HCT116 (cell line): ENCODE results near the gene IREB2. TPM values are rescaled to one million over a fixed set of nuclear protein-coding genes. Genes with fewer than 3 reads are reported as not detected.

Source experiments
- ATAC-seq: fragments of 200-7000 bp; cut with Tn5 transposase; 2 replicates; pipeline ENCODE4 v1.9.1; 2020; ENCODE audit warnings: mild to moderate bottlenecking, moderate library complexity
- BruUV-seq: library from RNA; stranded (reverse); fragments of 400-500 nt; replicated peaks from 2 replicates; lab custom pipeline; 2021; lab: Mats Ljungman, UMichigan
- CTCF ChIA-PET: fragments of 300-600 bp; sonication (Branson Sonifier 250); formaldehyde crosslinking; loops from one replicate; lab custom pipeline; 2021; ENCODE audit warnings: antibody characterized with exemption; lab: Charles Lee
- POLR2A ChIA-PET: fragments of 300-600, 350-600 bp; sonication (Branson Sonifier 250); formaldehyde crosslinking; loops from one replicate; lab custom pipeline; 2021; ENCODE audit warnings: antibody characterized with exemption; lab: Charles Lee
- RAD21 ChIA-PET, 2 experiments: fragments of 300-600 bp; sonication (Branson Sonifier 250); formaldehyde crosslinking; loops; one replicate each; lab custom pipeline; 2023; ENCODE audit warnings: low total read pairs in 2 of 2; ENCODE audit not compliant: uncharacterized antibody in 2 of 2, unreplicated experiment in 2 of 2, low non-redundant PET in 1 of 2; lab: Charles Lee
- DNase-seq: peaks from one replicate; pipeline ENCODE4 v3.0.0-alpha.2; 2010; ENCODE audit warnings: low read depth, low spot score
- H2AFZ ChIP-seq: fragments of 200-600 bp; shearing (Covaris generic), sonication (generic); 2 replicates; pipeline ENCODE4 v1.6.1; 2017; ENCODE audit warnings: low read depth, mixed run types, mixed read lengths, antibody characterized with exemption, low read length; ENCODE audit not compliant: poor library complexity, severe bottlenecking
- H3K27ac ChIP-seq: 2 replicates; pipeline ENCODE4 v1.5.1; 2012; ENCODE audit warnings: low read depth, low read length
- H3K27me3 ChIP-seq: fragments of 200-600 bp; sonication (generic); 2 replicates; pipeline ENCODE4 v1.6.1; 2016; ENCODE audit warnings: mixed run types, low read length, mixed read lengths; ENCODE audit not compliant: insufficient read depth
- H3K36me3 ChIP-seq, 2 experiments: fragments of 200-500 bp in 1 of 2; fragments of 200-600 bp in 1 of 2; sonication (Bioruptor generic) in 1 of 2; sonication (generic) in 1 of 2; 2 replicates each; pipeline versions ENCODE4 v1.5.1 to v1.6.1; 2014 to 2016; ENCODE audit warnings: low read length in 2 of 2, inconsistent platforms in 1 of 2, mixed read lengths in 1 of 2, mixed run types in 1 of 2; ENCODE audit not compliant: insufficient read depth in 2 of 2, control insufficient read depth in 1 of 2
- H3K4me1 ChIP-seq, 2 experiments: fragments of 200-600 bp in 1 of 2; sonication (generic) in 1 of 2; 2 replicates each; pipeline versions ENCODE4 v1.5.1 to v1.6.1; 2012 to 2017; ENCODE audit warnings: low read length in 2 of 2, inconsistent platforms in 1 of 2, mild to moderate bottlenecking in 1 of 2, mixed read lengths in 1 of 2, mixed run types in 1 of 2, moderate library complexity in 1 of 2; ENCODE audit not compliant: insufficient read depth in 2 of 2, control insufficient read depth in 1 of 2
- H3K4me2 ChIP-seq: fragments of 200-600 bp; sonication (generic); 2 replicates; pipeline ENCODE4 v1.6.1; 2017; ENCODE audit warnings: mixed run types, low read length, mixed read lengths
- H3K4me3 ChIP-seq, 2 experiments: fragments of 200-600 bp in 1 of 2; sonication (generic) in 1 of 2; replicated peaks in 1 of 2; 2 replicates each; pipeline ENCODE4 v1.5.1; 2011 to 2016; ENCODE audit warnings: low read length in 2 of 2, control low read depth in 1 of 2, low read depth in 1 of 2, mild to moderate bottlenecking in 1 of 2, mixed read lengths in 1 of 2, mixed run types in 1 of 2
- H3K79me2 ChIP-seq: fragments of 200-600 bp; sonication (generic); 2 replicates; pipeline ENCODE4 v1.6.1; 2017; ENCODE audit warnings: mild to moderate bottlenecking, mixed run types, low read length, moderate library complexity, mixed read lengths; ENCODE audit not compliant: insufficient read depth
- H3K9ac ChIP-seq: fragments of 200-600 bp; sonication (generic); 2 replicates; pipeline ENCODE4 v1.6.1; 2016; ENCODE audit warnings: low read length, mixed read lengths
- H3K9me2 ChIP-seq: fragments of 200-600 bp; sonication (generic), shearing (Covaris generic); 2 replicates; pipeline ENCODE4 v1.6.1; 2017; ENCODE audit warnings: mixed run types, mild to moderate bottlenecking, moderate library complexity; ENCODE audit not compliant: insufficient read depth
- H3K9me3 ChIP-seq, 2 experiments: fragments of 200-500 bp in 1 of 2; fragments of 200-600 bp in 1 of 2; sonication (Bioruptor generic) in 1 of 2; sonication (generic) in 1 of 2; 2 replicates each; pipeline ENCODE4 v1.6.1; 2014 to 2017; ENCODE audit warnings: low read length in 2 of 2, mixed read lengths in 2 of 2, inconsistent platforms in 1 of 2, low read depth in 1 of 2, mild to moderate bottlenecking in 1 of 2, mixed run types in 1 of 2, moderate library complexity in 1 of 2; ENCODE audit not compliant: control insufficient read depth in 1 of 2, insufficient read depth in 1 of 2
- H4K20me1 ChIP-seq: fragments of 200-600 bp; sonication (generic), shearing (Covaris generic); 2 replicates; pipeline ENCODE4 v1.6.1; 2017; ENCODE audit warnings: mixed run types, mild to moderate bottlenecking, moderate library complexity; ENCODE audit not compliant: insufficient read depth
- CEBPB ChIP-seq: IDR thresholded peaks from 2 replicates; pipeline ENCODE4 v1.6.1; 2012; ENCODE audit warnings: low read depth
- EZH2phosphoT487 ChIP-seq: fragments of 200-600 bp; IDR thresholded peaks from 2 replicates; pipeline ENCODE4 v1.6.1; 2018; ENCODE audit warnings: antibody characterized with exemption, borderline replicate concordance
- FOSL1 ChIP-seq: IDR thresholded peaks from 2 replicates; pipeline ENCODE4 v1.6.1; 2012; ENCODE audit warnings: low read depth
- JUND ChIP-seq: IDR thresholded peaks from 2 replicates; pipeline ENCODE4 v1.6.1; 2012
- POLR2A ChIP-seq: IDR thresholded peaks from 2 replicates; pipeline ENCODE4 v1.7.0; 2011; ENCODE audit warnings: borderline replicate concordance; ENCODE audit not compliant: insufficient read depth, insufficient read length; ENCODE audit errors: extremely low read depth
- POLR2AphosphoS5 ChIP-seq: IDR thresholded peaks from 2 replicates; pipeline ENCODE4 v1.6.1; 2011; ENCODE audit warnings: mild to moderate bottlenecking, low read depth, low read length, moderate library complexity
- SIN3A ChIP-seq: IDR thresholded peaks from 2 replicates; pipeline ENCODE4 v1.6.1; 2012; ENCODE audit warnings: low read depth
- YY1 ChIP-seq: IDR thresholded peaks from 2 replicates; pipeline ENCODE4 v1.6.1; 2011; ENCODE audit warnings: low read length, low read depth, moderate library complexity, mild to moderate bottlenecking; ENCODE audit not compliant: insufficient replicate concordance; ENCODE audit errors: extremely low read depth
- intact Hi-C: fragments of 100-400 bp; cut with micrococcal nuclease; formaldehyde crosslinking; loops from 2 replicates; pipeline ENCODE4 v1.10.0; 2022
- total RNA-seq: library from RNA; stranded (reverse); gene quantifications from one replicate; pipeline ENCODE4 v1.2.1, GENCODE V29; 2021; ENCODE audit not compliant: unreplicated experiment
- TF ChIP-seq, protein P1 (sequence below), 3 experiments: fragments of 200-600 bp in 1 of 3; sonication (generic) in 1 of 3; IDR thresholded peaks in 2 of 3; conservative IDR thresholded peaks in 1 of 3; 2 replicates each; pipeline ENCODE4 v1.5.1; 2012 to 2017; ENCODE audit warnings: low read depth in 2 of 3, low read length in 2 of 3, antibody characterized with exemption in 1 of 3, borderline replicate concordance in 1 of 3, control low read depth in 1 of 3, mild to moderate bottlenecking in 1 of 3, mixed read lengths in 1 of 3, mixed run types in 1 of 3, moderate library complexity in 1 of 3; ENCODE audit not compliant: insufficient read depth in 1 of 3
- TF ChIP-seq, protein P2 (sequence below): IDR thresholded peaks from 2 replicates; pipeline ENCODE4 v1.6.1; 2012
- TF ChIP-seq, protein P3 (sequence below): IDR thresholded peaks from 2 replicates; pipeline ENCODE4 v1.6.1; 2012; ENCODE audit warnings: low read depth
- TF ChIP-seq, protein P4 (sequence below): IDR thresholded peaks from 2 replicates; pipeline ENCODE4 v1.6.1; 2011; ENCODE audit warnings: mild to moderate bottlenecking, low read length, moderate library complexity; ENCODE audit not compliant: insufficient replicate concordance; ENCODE audit errors: extremely low read depth

The IREB2 gene
- total RNA-seq, 1 experiment from 2014 or later: 57.6 TPM

DNA sequence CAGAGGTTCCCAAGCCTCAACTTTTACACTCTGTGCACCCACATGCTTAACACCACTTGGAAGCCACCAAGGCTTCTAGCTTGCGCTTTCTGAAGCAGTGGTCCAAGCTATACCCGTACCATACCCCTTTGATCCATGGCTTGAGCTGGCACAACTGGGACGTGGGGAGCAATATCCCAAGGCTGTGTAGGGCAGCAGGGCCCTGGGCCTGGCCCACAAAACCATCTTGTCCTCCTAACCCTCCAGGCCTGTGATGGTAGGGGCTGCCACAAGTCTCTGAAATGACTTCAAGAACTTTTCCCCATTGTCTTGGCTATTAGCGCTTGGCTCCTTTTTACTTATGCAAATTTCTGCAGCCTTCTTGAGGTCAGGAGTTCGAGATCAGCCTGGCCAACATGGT, 86.2 kb downstream of the IREB2 start:
- Histone ChIP-seq H3K9ac (no peak overlapping the region), H3K4me2 (no peak overlapping the region), H3K27ac (no peak overlapping the region), H4K20me1 (no peaks in the 10 kb centered on the region), H2AFZ (no peak overlapping the region), H3K36me3 (no peaks in the 10 kb centered on the region), H3K4me1 (no peaks in the 10 kb centered on the region), H3K4me3 (no peak overlapping the region), H3K27me3 (no peaks in the 10 kb centered on the region), H3K79me2 (no peaks in the 10 kb centered on the region), H3K9me3 (peaks cover 0 to 3% of the 10 kb centered on the region in 2 experiments; a peak in 2 of 4 replicates), H3K9me2 (no peaks in the 10 kb centered on the region)
- TF ChIP-seq SIN3A (no peak), POLR2A (no peak), FOSL1 (no peak), POLR2AphosphoS5 (no peak), JUND (no peak), CEBPB (no peak), YY1 (no peak), EZH2phosphoT487 (no peak)
- TF ChIP-seq, protein P1, sequence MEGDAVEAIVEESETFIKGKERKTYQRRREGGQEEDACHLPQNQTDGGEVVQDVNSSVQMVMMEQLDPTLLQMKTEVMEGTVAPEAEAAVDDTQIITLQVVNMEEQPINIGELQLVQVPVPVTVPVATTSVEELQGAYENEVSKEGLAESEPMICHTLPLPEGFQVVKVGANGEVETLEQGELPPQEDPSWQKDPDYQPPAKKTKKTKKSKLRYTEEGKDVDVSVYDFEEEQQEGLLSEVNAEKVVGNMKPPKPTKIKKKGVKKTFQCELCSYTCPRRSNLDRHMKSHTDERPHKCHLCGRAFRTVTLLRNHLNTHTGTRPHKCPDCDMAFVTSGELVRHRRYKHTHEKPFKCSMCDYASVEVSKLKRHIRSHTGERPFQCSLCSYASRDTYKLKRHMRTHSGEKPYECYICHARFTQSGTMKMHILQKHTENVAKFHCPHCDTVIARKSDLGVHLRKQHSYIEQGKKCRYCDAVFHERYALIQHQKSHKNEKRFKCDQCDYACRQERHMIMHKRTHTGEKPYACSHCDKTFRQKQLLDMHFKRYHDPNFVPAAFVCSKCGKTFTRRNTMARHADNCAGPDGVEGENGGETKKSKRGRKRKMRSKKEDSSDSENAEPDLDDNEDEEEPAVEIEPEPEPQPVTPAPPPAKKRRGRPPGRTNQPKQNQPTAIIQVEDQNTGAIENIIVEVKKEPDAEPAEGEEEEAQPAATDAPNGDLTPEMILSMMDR (IDR thresholded peaks at IDR 0.05 in 2 of 3, conservative IDR thresholded peaks at IDR 0.05 in 1 of 3; ENCODE audit: borderline replicate concordance in 1 of 3, insufficient read depth in 1 of 3, low read depth in 2 of 3, low read length in 2 of 3): no peak
- TF ChIP-seq, protein P2, sequence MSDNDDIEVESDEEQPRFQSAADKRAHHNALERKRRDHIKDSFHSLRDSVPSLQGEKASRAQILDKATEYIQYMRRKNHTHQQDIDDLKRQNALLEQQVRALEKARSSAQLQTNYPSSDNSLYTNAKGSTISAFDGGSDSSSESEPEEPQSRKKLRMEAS: no peak
- TF ChIP-seq, protein P3, sequence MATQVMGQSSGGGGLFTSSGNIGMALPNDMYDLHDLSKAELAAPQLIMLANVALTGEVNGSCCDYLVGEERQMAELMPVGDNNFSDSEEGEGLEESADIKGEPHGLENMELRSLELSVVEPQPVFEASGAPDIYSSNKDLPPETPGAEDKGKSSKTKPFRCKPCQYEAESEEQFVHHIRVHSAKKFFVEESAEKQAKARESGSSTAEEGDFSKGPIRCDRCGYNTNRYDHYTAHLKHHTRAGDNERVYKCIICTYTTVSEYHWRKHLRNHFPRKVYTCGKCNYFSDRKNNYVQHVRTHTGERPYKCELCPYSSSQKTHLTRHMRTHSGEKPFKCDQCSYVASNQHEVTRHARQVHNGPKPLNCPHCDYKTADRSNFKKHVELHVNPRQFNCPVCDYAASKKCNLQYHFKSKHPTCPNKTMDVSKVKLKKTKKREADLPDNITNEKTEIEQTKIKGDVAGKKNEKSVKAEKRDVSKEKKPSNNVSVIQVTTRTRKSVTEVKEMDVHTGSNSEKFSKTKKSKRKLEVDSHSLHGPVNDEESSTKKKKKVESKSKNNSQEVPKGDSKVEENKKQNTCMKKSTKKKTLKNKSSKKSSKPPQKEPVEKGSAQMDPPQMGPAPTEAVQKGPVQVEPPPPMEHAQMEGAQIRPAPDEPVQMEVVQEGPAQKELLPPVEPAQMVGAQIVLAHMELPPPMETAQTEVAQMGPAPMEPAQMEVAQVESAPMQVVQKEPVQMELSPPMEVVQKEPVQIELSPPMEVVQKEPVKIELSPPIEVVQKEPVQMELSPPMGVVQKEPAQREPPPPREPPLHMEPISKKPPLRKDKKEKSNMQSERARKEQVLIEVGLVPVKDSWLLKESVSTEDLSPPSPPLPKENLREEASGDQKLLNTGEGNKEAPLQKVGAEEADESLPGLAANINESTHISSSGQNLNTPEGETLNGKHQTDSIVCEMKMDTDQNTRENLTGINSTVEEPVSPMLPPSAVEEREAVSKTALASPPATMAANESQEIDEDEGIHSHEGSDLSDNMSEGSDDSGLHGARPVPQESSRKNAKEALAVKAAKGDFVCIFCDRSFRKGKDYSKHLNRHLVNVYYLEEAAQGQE: no peak
- TF ChIP-seq, protein P4, sequence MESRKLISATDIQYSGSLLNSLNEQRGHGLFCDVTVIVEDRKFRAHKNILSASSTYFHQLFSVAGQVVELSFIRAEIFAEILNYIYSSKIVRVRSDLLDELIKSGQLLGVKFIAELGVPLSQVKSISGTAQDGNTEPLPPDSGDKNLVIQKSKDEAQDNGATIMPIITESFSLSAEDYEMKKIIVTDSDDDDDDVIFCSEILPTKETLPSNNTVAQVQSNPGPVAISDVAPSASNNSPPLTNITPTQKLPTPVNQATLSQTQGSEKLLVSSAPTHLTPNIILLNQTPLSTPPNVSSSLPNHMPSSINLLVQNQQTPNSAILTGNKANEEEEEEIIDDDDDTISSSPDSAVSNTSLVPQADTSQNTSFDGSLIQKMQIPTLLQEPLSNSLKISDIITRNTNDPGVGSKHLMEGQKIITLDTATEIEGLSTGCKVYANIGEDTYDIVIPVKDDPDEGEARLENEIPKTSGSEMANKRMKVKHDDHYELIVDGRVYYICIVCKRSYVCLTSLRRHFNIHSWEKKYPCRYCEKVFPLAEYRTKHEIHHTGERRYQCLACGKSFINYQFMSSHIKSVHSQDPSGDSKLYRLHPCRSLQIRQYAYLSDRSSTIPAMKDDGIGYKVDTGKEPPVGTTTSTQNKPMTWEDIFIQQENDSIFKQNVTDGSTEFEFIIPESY: no peak
- CTCF ChIA-PET: no interaction called here
- RAD21 ChIA-PET: no interaction called here
- intact Hi-C loops: no loop called here
- POLR2A ChIA-PET: no interaction called here
- ATAC-seq: no peak
- BruUV-seq: no TSS peak
- DNase-seq: no peak
